ENCODE data around the gene LANCL2. TPM values are rescaled to one million over a fixed set of nuclear protein-coding genes. Genes with fewer than 3 reads are reported as not detected.

LANCL2 gene
- total and polyA plus RNA-seq, 9 of the 15 experiments (the other 6 are each of a cell fraction or from before 2014, with no cell fraction given): 5.3 to 18.5 (median 13.5) TPM

DNA sequence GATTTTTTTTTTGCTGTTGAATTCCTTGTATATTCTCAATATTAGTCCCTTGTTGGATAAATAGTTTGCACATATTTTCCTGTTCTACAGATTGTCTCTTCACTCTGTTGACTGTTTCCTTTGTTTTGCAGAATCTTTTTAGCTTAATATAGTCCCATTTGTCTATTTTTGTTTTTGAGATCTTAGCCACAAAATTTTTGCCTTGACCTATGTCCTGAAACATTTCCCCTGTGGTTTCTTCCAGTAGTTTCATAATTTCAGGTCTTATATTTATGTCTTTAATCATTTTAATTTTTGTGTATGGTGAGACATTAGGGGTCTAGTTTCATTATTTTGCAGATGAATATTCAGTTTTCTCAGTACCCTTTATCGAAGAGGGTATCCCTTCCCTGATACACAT, 92.7 kb downstream of the LANCL2 start (continued):
- TF ChIP-seq, protein P1, sequence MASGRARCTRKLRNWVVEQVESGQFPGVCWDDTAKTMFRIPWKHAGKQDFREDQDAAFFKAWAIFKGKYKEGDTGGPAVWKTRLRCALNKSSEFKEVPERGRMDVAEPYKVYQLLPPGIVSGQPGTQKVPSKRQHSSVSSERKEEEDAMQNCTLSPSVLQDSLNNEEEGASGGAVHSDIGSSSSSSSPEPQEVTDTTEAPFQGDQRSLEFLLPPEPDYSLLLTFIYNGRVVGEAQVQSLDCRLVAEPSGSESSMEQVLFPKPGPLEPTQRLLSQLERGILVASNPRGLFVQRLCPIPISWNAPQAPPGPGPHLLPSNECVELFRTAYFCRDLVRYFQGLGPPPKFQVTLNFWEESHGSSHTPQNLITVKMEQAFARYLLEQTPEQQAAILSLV (tag; IDR thresholded peaks at IDR 0.05): no peak
- TF ChIP-seq BMI1 (IDR thresholded peaks at IDR 0.05; ENCODE audit: low read length): no peak
- TF ChIP-seq, protein P2, sequence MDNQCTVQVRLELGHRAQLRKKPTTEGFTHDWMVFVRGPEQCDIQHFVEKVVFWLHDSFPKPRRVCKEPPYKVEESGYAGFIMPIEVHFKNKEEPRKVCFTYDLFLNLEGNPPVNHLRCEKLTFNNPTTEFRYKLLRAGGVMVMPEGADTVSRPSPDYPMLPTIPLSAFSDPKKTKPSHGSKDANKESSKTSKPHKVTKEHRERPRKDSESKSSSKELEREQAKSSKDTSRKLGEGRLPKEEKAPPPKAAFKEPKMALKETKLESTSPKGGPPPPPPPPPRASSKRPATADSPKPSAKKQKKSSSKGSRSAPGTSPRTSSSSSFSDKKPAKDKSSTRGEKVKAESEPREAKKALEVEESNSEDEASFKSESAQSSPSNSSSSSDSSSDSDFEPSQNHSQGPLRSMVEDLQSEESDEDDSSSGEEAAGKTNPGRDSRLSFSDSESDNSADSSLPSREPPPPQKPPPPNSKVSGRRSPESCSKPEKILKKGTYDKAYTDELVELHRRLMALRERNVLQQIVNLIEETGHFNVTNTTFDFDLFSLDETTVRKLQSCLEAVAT (IDR thresholded peaks at IDR 0.05): no peak
- TF ChIP-seq ILF3 (IDR thresholded peaks at IDR 0.05; ENCODE audit: borderline replicate concordance): no peak
- TF ChIP-seq ZNF324 (CRISPR knock-in tag; IDR thresholded peaks at IDR 0.05): no peak

DNA sequence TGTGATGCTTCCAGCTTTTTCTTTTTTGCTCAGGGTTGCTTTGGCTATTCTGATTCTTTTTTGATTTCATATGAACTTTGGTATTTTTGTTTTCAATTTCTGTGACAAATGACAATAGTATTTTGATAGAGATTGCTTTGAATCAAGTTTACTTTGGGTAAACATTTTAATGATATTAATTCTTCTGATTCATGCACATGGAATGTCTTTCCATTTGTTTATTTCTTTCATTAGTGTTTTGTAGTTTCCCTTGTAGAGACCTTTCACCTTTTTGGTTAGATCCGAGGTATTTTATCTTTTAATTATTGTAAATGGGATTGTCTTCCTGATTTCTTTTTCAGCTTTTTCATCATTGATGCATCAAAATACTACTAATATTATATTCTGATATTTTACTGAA, 93.2 kb downstream of the LANCL2 start:
- ChIA-PET CTCF (ENCODE audit: low intra/inter-chr PET ratio) (no interaction called here), POLR2A (no interaction called here)
- DNase-seq (ENCODE audit: extremely low read depth in 1 of 4, low spot score in 3 of 4) (no peak), FAIRE-seq (no peak), ATAC-seq (no peak)
- Histone ChIP-seq H3K4me1 (replicated peaks in 1 of 2; ENCODE audit: control insufficient read depth in 2 of 2, insufficient read depth in 2 of 2, low read length in 2 of 2) (no peaks in the 10 kb centered on the region), H3K36me3 (ENCODE audit: control insufficient read depth, insufficient read depth, low read length) (no peaks in the 10 kb centered on the region), H3K27me3 (ENCODE audit: control insufficient read depth in 2 of 2, insufficient read depth in 2 of 2, low read length in 2 of 2) (no peaks in the 10 kb centered on the region), H2AFZ (ENCODE audit: low read depth, low read length) (no peak overlapping the region), H3K9me1 (ENCODE audit: control insufficient read depth, insufficient read depth, low read length) (no peaks in the 10 kb centered on the region), H3K4me2 (ENCODE audit: insufficient read depth, low read length) (no peak overlapping the region), H3K79me2 (ENCODE audit: control insufficient read depth, insufficient read depth, low read length) (no peaks in the 10 kb centered on the region), H4K20me1 (replicated peaks; ENCODE audit: control insufficient read depth, insufficient read depth, low read length) (no peaks in the 10 kb centered on the region), H3K4me3 (no peak overlapping the region), H3K27ac (ENCODE audit: extremely low read depth, low read depth, low read length) (no peak overlapping the region), H3K9me3 (replicated peaks; ENCODE audit: control insufficient read depth, insufficient read depth, low read depth, low read length) (no peaks in the 10 kb centered on the region; the same call in 1 of the 2 replicates), H3K9ac (ENCODE audit: insufficient read depth in 1 of 2, low read depth in 2 of 2, low read length in 2 of 2) (no peak overlapping the region)
- intact Hi-C loops (cut with micrococcal nuclease): no loop called here
- BruUV-seq (replicated peaks): no TSS peak
- 40% methylated on average over 1 of the region's 1 CpG for WGBS (ENCODE audit: insufficient coverage, low coverage, missing lambda C conversion rate)
- in situ Hi-C loops (cut with MboI): loop anchor here (10.0 kb wide), 1 partner anchor 1004 kb away; no protein-coding TSS in a partner anchor
- no peak for TF ChIP-seq NCOA4 (IDR thresholded peaks at IDR 0.05; ENCODE audit: partially characterized antibody)
- no peak for TF ChIP-seq HDAC8 (tag; IDR thresholded peaks at IDR 0.05)
- no peak for TF ChIP-seq PYGO2 (tag; IDR thresholded peaks at IDR 0.05)
- TF ChIP-seq ZNF134 (CRISPR knock-in tag; conservative IDR thresholded peaks at IDR 0.05): no peak
- no peak for TF ChIP-seq THRAP3 (IDR thresholded peaks at IDR 0.05; ENCODE audit: borderline replicate concordance)
- no peak for TF ChIP-seq OTX1 (CRISPR knock-in tag; IDR thresholded peaks at IDR 0.05)
- TF ChIP-seq, protein P3, sequence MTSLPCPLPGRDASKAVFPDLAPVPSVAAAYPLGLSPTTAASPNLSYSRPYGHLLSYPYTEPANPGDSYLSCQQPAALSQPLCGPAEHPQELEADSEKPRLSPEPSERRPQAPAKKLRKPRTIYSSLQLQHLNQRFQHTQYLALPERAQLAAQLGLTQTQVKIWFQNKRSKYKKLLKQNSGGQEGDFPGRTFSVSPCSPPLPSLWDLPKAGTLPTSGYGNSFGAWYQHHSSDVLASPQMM (CRISPR knock-in tag; IDR thresholded peaks at IDR 0.05): no peak
- TF ChIP-seq ELF4 (CRISPR knock-in tag; IDR thresholded peaks at IDR 0.05): no peak
- no peak for TF ChIP-seq NR2F6 (CRISPR knock-in tag; IDR thresholded peaks at IDR 0.05)
- no peak for TF ChIP-seq ESRRB (CRISPR knock-in tag; IDR thresholded peaks at IDR 0.05; ENCODE audit: borderline replicate concordance)
- TF ChIP-seq ZNF696 (CRISPR knock-in tag; conservative IDR thresholded peaks at IDR 0.05): no peak
- no peak for TF ChIP-seq TCF3 (CRISPR knock-in tag; IDR thresholded peaks at IDR 0.05)
- no peak for TF ChIP-seq ZNF778 (CRISPR knock-in tag; IDR thresholded peaks at IDR 0.05)
- TF ChIP-seq TOE1 (IDR thresholded peaks at IDR 0.05; ENCODE audit: borderline replicate concordance): no peak
- TF ChIP-seq TOE1 (CRISPR knock-in tag; IDR thresholded peaks at IDR 0.05; ENCODE audit: borderline replicate concordance, low read depth): no peak
